ENCODE data around the gene TTC8. TPM values are rescaled to one million over a fixed set of nuclear protein-coding genes. Genes with fewer than 3 reads are reported as not detected.

Gene TTC8
- total RNA-seq, 1 experiment from 2014 or later: 47.1 TPM

DNA sequence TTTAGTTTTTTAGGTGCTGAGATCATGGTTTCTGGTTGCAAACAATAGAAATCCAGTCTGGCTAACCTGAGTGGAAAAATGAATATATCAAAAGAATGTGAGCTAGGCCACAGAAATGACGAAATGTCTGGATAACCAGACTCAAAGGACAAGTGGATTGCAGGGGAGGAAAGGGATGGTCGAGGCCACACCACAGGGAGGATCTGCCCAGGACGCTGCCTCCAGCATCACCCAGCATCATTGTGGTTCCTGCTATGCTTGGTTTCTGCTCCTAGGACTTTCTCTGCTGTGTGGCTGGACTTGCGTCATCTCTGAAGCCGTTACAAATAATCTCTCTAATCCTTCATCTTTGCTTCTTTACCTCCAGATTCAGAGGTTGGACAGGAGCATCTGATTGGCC, 80.4 kb downstream of the TTC8 start:
- in situ Hi-C loops (cut with HindIII; ENCODE audit: low pct_unique_long_range_greater_than_20kb, low sequenced_read_pairs): no loop called here
- no peak for DNase-seq (ENCODE audit: low read depth)

DNA sequence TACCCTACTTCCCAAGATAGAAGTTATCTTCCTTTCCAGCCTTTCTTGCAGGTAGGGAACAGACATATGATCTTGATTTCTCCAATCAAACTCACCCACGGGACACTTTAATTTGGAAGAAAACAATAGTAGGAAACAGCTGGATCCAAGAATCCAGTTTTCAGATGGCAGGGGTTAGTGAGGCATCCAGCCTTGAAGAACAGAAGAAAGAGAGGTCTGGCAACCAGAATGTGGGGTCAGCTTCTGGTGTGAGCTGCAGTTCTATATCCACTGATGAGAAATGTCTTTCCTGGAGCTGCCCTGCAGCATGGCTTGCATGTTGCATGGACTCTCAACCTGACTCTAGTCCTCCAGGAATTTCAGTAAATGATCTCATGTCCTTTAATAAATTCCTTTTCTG, 83.8 kb downstream of the TTC8 start:
- DNase-seq (ENCODE audit: low read depth): no peak
- in situ Hi-C loops (cut with HindIII; ENCODE audit: low pct_unique_long_range_greater_than_20kb, low sequenced_read_pairs): no loop called here

DNA sequence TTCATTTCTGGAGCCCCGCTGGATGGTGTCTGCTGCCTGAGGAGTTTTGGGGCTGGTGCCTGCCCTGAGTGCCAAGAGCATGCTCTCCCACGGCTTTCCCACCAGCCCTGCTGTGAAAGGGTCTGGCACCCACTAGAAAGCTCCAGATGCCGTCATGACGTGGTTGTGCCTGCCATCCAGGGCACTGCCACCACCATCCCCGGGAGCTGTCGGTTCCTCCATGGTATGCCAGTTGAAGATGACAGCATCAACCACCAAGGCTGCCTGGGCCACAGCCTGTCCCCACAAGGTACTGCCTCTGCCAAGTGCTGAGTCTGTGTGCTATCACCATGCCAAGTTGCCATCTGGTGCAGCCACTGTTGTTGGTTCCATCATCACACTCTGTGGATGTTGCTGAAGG, 85.9 kb downstream of the TTC8 start:
- no peak for DNase-seq (ENCODE audit: low read depth)
- in situ Hi-C loops (cut with HindIII; ENCODE audit: low pct_unique_long_range_greater_than_20kb, low sequenced_read_pairs): no loop called here

DNA sequence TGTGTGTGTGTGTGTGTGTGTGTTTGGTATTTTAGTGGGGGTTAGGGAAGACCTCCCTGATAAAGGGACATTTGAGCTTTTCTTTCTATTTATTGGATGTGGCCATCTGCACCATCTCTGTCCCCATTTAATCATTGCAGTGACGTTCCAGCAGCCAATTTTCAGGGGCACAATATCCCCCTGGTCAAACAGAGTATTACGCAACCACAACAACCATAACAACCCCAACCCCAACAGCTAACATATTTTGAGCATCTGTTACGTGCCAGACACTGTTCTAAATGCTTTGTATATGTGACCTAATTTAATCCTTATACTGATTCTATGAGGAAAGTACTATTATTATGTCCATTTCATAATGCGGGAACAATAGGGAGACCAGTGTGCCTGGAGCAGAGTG, 87.4 kb downstream of the TTC8 start:
- DNase-seq (ENCODE audit: low read depth): no peak
- in situ Hi-C loops (cut with HindIII; ENCODE audit: low pct_unique_long_range_greater_than_20kb, low sequenced_read_pairs): no loop called here

DNA sequence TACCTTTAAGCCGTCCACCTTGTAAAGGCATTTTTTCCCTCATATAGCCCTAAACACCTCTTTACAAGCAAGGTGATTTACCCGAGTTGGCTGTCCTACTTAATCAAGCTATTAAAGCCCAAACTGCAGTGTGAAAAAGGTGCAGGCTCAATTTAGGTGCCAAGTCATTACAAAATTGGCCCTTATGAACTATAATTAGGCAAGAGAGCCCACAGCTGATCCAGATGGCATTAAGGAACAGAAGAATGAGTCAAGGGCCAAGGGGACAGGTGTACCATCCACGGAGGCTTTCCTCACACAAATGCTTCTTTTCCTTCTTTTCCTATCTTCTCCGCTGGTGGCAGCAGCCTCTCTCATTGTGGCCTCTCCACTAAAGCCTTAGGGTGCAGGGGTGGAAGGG, 90.5 kb downstream of the TTC8 start:
- DNase-seq (ENCODE audit: low read depth): no peak
- in situ Hi-C loops (cut with HindIII; ENCODE audit: low pct_unique_long_range_greater_than_20kb, low sequenced_read_pairs): no loop called here

DNA sequence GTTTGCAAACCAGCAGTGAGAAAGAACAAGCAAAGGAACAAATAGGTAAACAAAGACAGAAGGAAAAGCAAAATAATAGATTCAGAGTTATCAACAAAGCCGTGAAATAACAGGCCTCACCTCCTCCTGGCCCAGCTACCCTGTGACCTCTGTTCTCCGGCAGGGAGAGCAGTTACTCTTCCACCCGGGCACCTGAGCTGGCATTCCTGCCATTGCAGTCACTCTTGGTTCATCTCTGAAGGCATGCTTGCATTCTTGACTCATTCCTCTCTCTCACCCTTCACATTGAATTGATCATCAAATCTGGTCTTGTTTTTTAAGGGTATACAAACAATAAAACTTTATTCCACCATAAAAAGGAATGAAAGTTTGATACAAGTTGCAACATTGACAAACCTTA, 95.1 kb downstream of the TTC8 start:
- no peak for DNase-seq (ENCODE audit: low read depth)
- in situ Hi-C loops (cut with HindIII; ENCODE audit: low pct_unique_long_range_greater_than_20kb, low sequenced_read_pairs): no loop called here

Other genes starting within 250 kb of the TTC8 start
- 0.12 and 1.3 TPM in 2 replicates for gene EML5, start 31.7 kb upstream of the TTC8 start, total RNA-seq (2014; rRNA removed; shearing (Covaris generic); ENCODE audit: low replicate concordance)